IMR-90 (cell line): ENCODE results near the gene TNS1. TPM values are rescaled to one million over a fixed set of nuclear protein-coding genes. Genes with fewer than 3 reads are reported as not detected.
A peak's percentile ranks its signal among the peaks of the same experiment; 100 is the strongest.

Experiments used
- ELK1 ChIP-seq: fragments of 150-350 bp; IDR thresholded peaks from 2 replicates; pipeline ENCODE4 v1.6.1; 2016; ENCODE audit warnings: low read depth, mild to moderate bottlenecking, low read length, moderate library complexity, borderline replicate concordance
- MAFK ChIP-seq: IDR thresholded peaks from 2 replicates; pipeline ENCODE4 v1.6.1; 2012; ENCODE audit warnings: low read depth, low read length, improper control_type of control experiment
- POLR2A ChIP-seq: IDR thresholded peaks from 2 replicates; pipeline ENCODE4 v1.6.1; 2012; ENCODE audit warnings: mild to moderate bottlenecking, low read depth, low read length
- SMC3 ChIP-seq: fragments of 150-350 bp; IDR thresholded peaks from 2 replicates; pipeline ENCODE4 v1.6.1; 2016; ENCODE audit warnings: low read depth, mild to moderate bottlenecking, antibody characterized with exemption, low read length, moderate library complexity
- polyA plus RNA-seq, 3 experiments: library from polyadenylated mRNA; depleted of rRNA; stranded (reverse); fragments of >200 nt; gene quantifications; 2 replicates each; pipeline ENCODE4 v1.2.3, GENCODE V29; 2012; ENCODE audit warnings: low replicate concordance in 1 of 3
- total RNA-seq: library from RNA; depleted of rRNA; stranded (reverse); fragments of >200 nt; gene quantifications from 2 replicates; pipeline ENCODE4 v1.2.3, GENCODE V29; 2012

The TNS1 gene
- total and polyA plus RNA-seq, 2 of the 4 experiments (the other 2 are of a cell fraction): 41.1 to 45.2 TPM

DNA sequence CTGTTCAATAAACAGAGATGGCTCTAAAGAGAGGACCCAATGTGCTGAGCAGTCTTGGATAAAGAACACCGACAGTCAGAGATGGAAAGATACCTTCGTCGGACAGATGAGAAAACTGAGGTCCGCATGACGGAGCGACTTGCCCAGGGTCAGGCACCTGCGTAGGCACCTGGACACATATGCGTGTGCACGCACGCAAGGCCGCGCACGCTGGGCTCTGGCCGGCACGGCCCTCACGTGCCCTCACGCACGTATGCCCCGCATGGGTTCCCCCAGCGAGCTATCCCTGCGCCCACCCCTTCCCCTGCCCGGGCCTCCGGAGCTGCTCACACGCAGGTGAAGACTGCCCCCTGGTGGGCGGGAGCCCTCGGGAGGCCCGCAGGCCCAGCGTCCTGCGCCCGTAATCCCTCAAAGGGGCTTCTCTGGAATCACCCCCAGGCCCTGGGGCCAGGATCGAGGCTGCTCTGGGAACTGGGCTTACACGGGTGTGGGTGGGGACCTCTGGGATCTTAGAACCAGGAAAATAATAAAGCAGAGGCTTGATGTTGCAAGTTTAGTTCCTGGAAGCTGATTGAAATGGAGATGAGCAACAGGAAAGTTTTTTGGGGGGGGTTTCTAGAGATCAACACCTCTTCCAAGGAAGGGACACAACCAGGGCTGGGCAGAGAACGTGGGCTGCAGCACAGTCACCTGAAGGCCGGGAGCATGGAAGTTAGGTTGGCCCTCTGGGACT is 246.3 kb downstream of the TNS1 start (continued):
- TF ChIP-seq ELK1 (no peak), POLR2A (no peak), MAFK (no peak), SMC3 (peak; percentile 77)
